Keratinocyte (primary cell): ENCODE data around the gene HERC4. TPM values are rescaled to one million over a fixed set of nuclear protein-coding genes. Genes with fewer than 3 reads are reported as not detected.

Source experiments
- DNase-seq: peaks from one replicate; pipeline ENCODE4 v3.0.0-alpha.2; 2011; ENCODE audit warnings: low read depth, missing footprints, low spot score
- FAIRE-seq: peaks from 2 replicates; lab custom pipeline; 2011; peaks lifted over from hg19 to GRCh38; lab: Jason Lieb, UNC
- H2AFZ ChIP-seq: 2 replicates; pipeline ENCODE4 v1.6.0; 2012; ENCODE audit warnings: low read length, control low read depth, inconsistent platforms; ENCODE audit not compliant: control insufficient read depth
- H3K27ac ChIP-seq: 2 replicates; pipeline ENCODE4 v1.5.1; 2011; ENCODE audit warnings: low read length; ENCODE audit not compliant: control insufficient read depth, insufficient read depth
- H3K27me3 ChIP-seq: 3 replicates; pipeline ENCODE4 v1.6.0; 2011; ENCODE audit warnings: low read length; ENCODE audit not compliant: control insufficient read depth, insufficient read depth; ENCODE audit errors: extremely low read depth
- H3K36me3 ChIP-seq, 2 experiments: 2 replicates in 1 of 2; 3 replicates in 1 of 2; pipeline ENCODE4 v1.5.1; 2011; ENCODE audit warnings: low read length in 2 of 2, mild to moderate bottlenecking in 1 of 2; ENCODE audit not compliant: control insufficient read depth in 2 of 2, insufficient read depth in 2 of 2; ENCODE audit errors: extremely low read depth in 1 of 2
- H3K4me1 ChIP-seq: 3 replicates; pipeline ENCODE4 v1.5.1; 2011; ENCODE audit warnings: low read length; ENCODE audit not compliant: control insufficient read depth, insufficient read depth; ENCODE audit errors: extremely low read depth
- H3K4me2 ChIP-seq: 3 replicates; pipeline ENCODE4 v1.6.0; 2011; ENCODE audit warnings: low read depth, low read length; ENCODE audit not compliant: control insufficient read depth, insufficient read depth; ENCODE audit errors: extremely low read depth
- H3K4me3 ChIP-seq, 3 experiments: fragments of 200-600 bp in 1 of 3; sonication (generic) in 1 of 3; 2 replicates in 2 of 3; 3 replicates in 1 of 3; pipeline ENCODE4 v1.5.1; 2011 to 2016; ENCODE audit warnings: low read length in 3 of 3, mild to moderate bottlenecking in 3 of 3, control low read depth in 2 of 3, inconsistent platforms in 1 of 3, low read depth in 1 of 3, mixed read lengths in 1 of 3, mixed run types in 1 of 3, moderate library complexity in 1 of 3; ENCODE audit not compliant: control insufficient read depth in 2 of 3, insufficient read depth in 2 of 3; ENCODE audit errors: extremely low read depth in 1 of 3
- H3K79me2 ChIP-seq: 2 replicates; pipeline ENCODE4 v1.6.0; 2012; ENCODE audit warnings: low read length; ENCODE audit not compliant: control insufficient read depth, insufficient read depth
- H3K9ac ChIP-seq: 3 replicates; pipeline ENCODE4 v1.6.0; 2011; ENCODE audit warnings: low read length; ENCODE audit not compliant: control insufficient read depth, insufficient read depth; ENCODE audit errors: extremely low read depth
- H3K9me1 ChIP-seq: 3 replicates; pipeline ENCODE4 v1.6.0; 2011; ENCODE audit warnings: low read length; ENCODE audit not compliant: control insufficient read depth, insufficient read depth; ENCODE audit errors: extremely low read depth
- H3K9me3 ChIP-seq: 2 replicates; pipeline ENCODE4 v1.5.1; 2012; ENCODE audit warnings: low read depth, low read length; ENCODE audit not compliant: control insufficient read depth
- H4K20me1 ChIP-seq: 3 replicates; pipeline ENCODE4 v1.6.0; 2011; ENCODE audit warnings: low read length; ENCODE audit not compliant: control insufficient read depth, insufficient read depth; ENCODE audit errors: extremely low read depth
- CTCF ChIP-seq, 3 experiments: IDR thresholded peaks in 1 of 3; conservative IDR thresholded peaks in 1 of 3; optimal IDR thresholded peaks in 1 of 3; 2 replicates in 2 of 3; 3 replicates in 1 of 3; pipeline versions ENCODE3 to v1.5.1; 2011; ENCODE audit warnings: low read length in 3 of 3, mild to moderate bottlenecking in 3 of 3, moderate library complexity in 2 of 3, control low read depth in 1 of 3, inconsistent platforms in 1 of 3; ENCODE audit not compliant: insufficient read depth in 2 of 3; ENCODE audit errors: extremely low read depth in 1 of 3
- EZH2 ChIP-seq: IDR thresholded peaks from one replicate; pipeline ENCODE4 v1.6.1; 2012; ENCODE audit warnings: inconsistent platforms, mild to moderate bottlenecking, low read length, moderate library complexity
- dilution Hi-C: fragments of 300-500 bp; cut with MboI; formaldehyde crosslinking; loops from one replicate; pipeline ENCODE4 v1.7.0; 2020; ENCODE audit warnings: low sequenced_read_pairs; ENCODE audit not compliant: extremely low pct_ligation_motif_present
- polyA plus RNA-seq, 5 experiments: library from polyadenylated mRNA; depleted of rRNA in 3 of 5; stranded (reverse) in 3 of 5; stranded (forward) in 1 of 5; unstranded in 1 of 5; fragments of >200 nt; gene quantifications; 1 replicate in 1 of 5; 2 replicates in 3 of 5; 3 replicates in 1 of 5; pipeline versions ENCODE4 v1.2.1 to v1.2.3, GENCODE V29; 2011 to 2012; ENCODE audit warnings: missing spikeins in 2 of 5, low read depth in 1 of 5, low replicate concordance in 1 of 5

Gene HERC4
- polyA plus RNA-seq, 1 donor (not counting 4 experiments of a cell fraction or from before 2014, with no cell fraction given), result 42.9 TPM

GRCh38 chr10:68107651-68108050 lies 32.6 kb upstream of the HERC4 start:
- Histone ChIP-seq H3K27ac (no peak overlapping the region), H3K4me1 (peaks cover 25% of the 10 kb centered on the region)

GRCh38 chr10:68106656-68107055 lies 31.6 kb upstream of the HERC4 start:
- H3K9me3 ChIP-seq, result no peaks in the 10 kb centered on the region
- no peaks in the 10 kb centered on the region for H3K27me3 ChIP-seq
- H3K4me1 ChIP-seq, result peaks cover 25% of the 10 kb centered on the region
- H3K36me3 ChIP-seq, result no peaks in the 10 kb centered on the region
- no peaks in the 10 kb centered on the region for H3K9me1 ChIP-seq
- DNase-seq (peak; percentile 65), FAIRE-seq (peak; percentile 99)
- peak overlapping the region; percentile 55 for H3K4me2 ChIP-seq
- peak overlapping the region; percentile 39 for H3K27ac ChIP-seq
- H3K9ac ChIP-seq, result no peak overlapping the region
- no peaks in the 10 kb centered on the region for H4K20me1 ChIP-seq
- dilution Hi-C loops, result no loop called here
- peak overlapping the region in 1 of 3 experiments; percentile 24 for H3K4me3 ChIP-seq
- H2AFZ ChIP-seq, result no peak overlapping the region
- H3K79me2 ChIP-seq, result no peaks in the 10 kb centered on the region
- TF ChIP-seq CTCF (optimal IDR thresholded peaks at IDR 0.05 in 1 of 3, IDR thresholded peaks at IDR 0.05 in 1 of 3, conservative IDR thresholded peaks at IDR 0.05 in 1 of 3; ENCODE audit: extremely low read depth in 1 of 3, insufficient read depth in 2 of 3, low read length in 3 of 3) (no peak), EZH2 (no peak)

More at GRCh38 chr10:68107651-68108050, 32.6 kb upstream of the HERC4 start:
- Histone ChIP-seq H3K36me3 (no peaks in the 10 kb centered on the region), H4K20me1 (no peaks in the 10 kb centered on the region), H3K9me3 (no peaks in the 10 kb centered on the region), H3K9ac (no peak overlapping the region), H3K4me3 (no peak overlapping the region), H3K79me2 (no peaks in the 10 kb centered on the region), H2AFZ (no peak overlapping the region), H3K27me3 (no peaks in the 10 kb centered on the region), H3K9me1 (no peaks in the 10 kb centered on the region), H3K4me2 (no peak overlapping the region)
- FAIRE-seq, result no peak
- no peak for DNase-seq
- no peak for TF ChIP-seq CTCF (optimal IDR thresholded peaks at IDR 0.05 in 1 of 3, IDR thresholded peaks at IDR 0.05 in 1 of 3, conservative IDR thresholded peaks at IDR 0.05 in 1 of 3; ENCODE audit: extremely low read depth in 1 of 3, insufficient read depth in 2 of 3, low read length in 3 of 3)
- no peak for TF ChIP-seq EZH2
- dilution Hi-C loops, result no loop called here
